Endothelial cell of umbilical vein (primary cell): ENCODE results near the gene FOXL2. TPM values are rescaled to one million over a fixed set of nuclear protein-coding genes. Genes with fewer than 3 reads are reported as not detected.
A peak's percentile ranks its signal among the peaks of the same experiment; 100 is the strongest.

Experiments
- BruUV-seq: library from RNA; stranded (reverse); fragments of 400-500 nt; replicated peaks from 2 replicates; lab custom pipeline; 2021; lab: Mats Ljungman, UMichigan
- CTCF ChIA-PET: fragments of 300-600, 350-600 bp; sonication (Branson Sonifier 250); formaldehyde crosslinking; loops from one replicate; lab custom pipeline; 2021; ENCODE audit warnings: antibody characterized with exemption, inconsistent platforms; lab: Charles Lee
- POLR2A ChIA-PET: fragments of 300-600, 350-600 bp; sonication (Branson Sonifier 250); formaldehyde crosslinking; loops from one replicate; lab custom pipeline; 2021; ENCODE audit warnings: antibody characterized with exemption, inconsistent platforms; lab: Charles Lee
- DNase-seq: peaks from one replicate; pipeline ENCODE4 v3.0.0-alpha.2; 2011; ENCODE audit warnings: low read depth, low spot score
- FAIRE-seq: peaks from 2 replicates; lab custom pipeline; 2011; peaks lifted over from hg19 to GRCh38; lab: Jason Lieb, UNC
- H2AFZ ChIP-seq: 2 replicates; pipeline ENCODE4 v1.6.0; 2012; ENCODE audit warnings: low read depth, low read length, control low read depth, inconsistent platforms
- H3K27ac ChIP-seq: 2 replicates; pipeline ENCODE4 v1.5.1; 2011; ENCODE audit warnings: low read depth, mild to moderate bottlenecking, control low read depth, low read length, moderate library complexity; ENCODE audit not compliant: insufficient read depth
- H3K27me3 ChIP-seq, 2 experiments: 2 replicates each; pipeline versions ENCODE4 v1.6.0 to v1.6.1; 2011; ENCODE audit warnings: low read length in 2 of 2, mixed read lengths in 1 of 2; ENCODE audit not compliant: control insufficient read depth in 2 of 2, insufficient read depth in 2 of 2
- H3K36me3 ChIP-seq, 2 experiments: 2 replicates in 1 of 2; 3 replicates in 1 of 2; pipeline ENCODE4 v1.5.1; 2011; ENCODE audit warnings: low read length in 2 of 2, mild to moderate bottlenecking in 1 of 2, moderate library complexity in 1 of 2; ENCODE audit not compliant: control insufficient read depth in 2 of 2, insufficient read depth in 2 of 2; ENCODE audit errors: extremely low read depth in 1 of 2
- H3K4me1 ChIP-seq: 3 replicates; pipeline ENCODE4 v1.5.1; 2011; ENCODE audit warnings: mild to moderate bottlenecking, low read length; ENCODE audit not compliant: control insufficient read depth, insufficient read depth; ENCODE audit errors: extremely low read depth
- H3K4me2 ChIP-seq: 2 replicates; pipeline ENCODE4 v1.6.1; 2011; ENCODE audit warnings: low read length, control low read depth, mixed read lengths; ENCODE audit not compliant: insufficient read depth
- H3K4me3 ChIP-seq, 3 experiments: fragments of 200-600 bp in 1 of 3; sonication (generic), shearing (Covaris generic) in 1 of 3; replicated peaks in 1 of 3; 2 replicates each; pipeline ENCODE4 v1.5.1; 2011 to 2016; ENCODE audit warnings: control low read depth in 3 of 3, low read length in 3 of 3, mild to moderate bottlenecking in 2 of 3, inconsistent platforms in 1 of 3, low read depth in 1 of 3, moderate library complexity in 1 of 3; ENCODE audit not compliant: insufficient read depth in 1 of 3
- H3K79me2 ChIP-seq: 2 replicates; pipeline ENCODE4 v1.6.0; 2012; ENCODE audit warnings: low read length, inconsistent platforms; ENCODE audit not compliant: control insufficient read depth, insufficient read depth
- H3K9ac ChIP-seq: replicated peaks from 2 replicates; pipeline ENCODE3; 2011; ENCODE audit warnings: low read length, control low read depth; ENCODE audit not compliant: insufficient read depth; ENCODE audit errors: extremely low read depth
- H3K9me1 ChIP-seq: replicated peaks from 3 replicates; pipeline ENCODE4 v1.6.0; 2011; ENCODE audit warnings: mild to moderate bottlenecking, low read length; ENCODE audit not compliant: control insufficient read depth, insufficient read depth; ENCODE audit errors: extremely low read depth
- H3K9me3 ChIP-seq: replicated peaks from 2 replicates; pipeline ENCODE4 v1.5.1; 2012; ENCODE audit warnings: low read length, inconsistent platforms; ENCODE audit not compliant: control insufficient read depth, insufficient read depth
- H4K20me1 ChIP-seq: replicated peaks from 2 replicates; pipeline ENCODE3; 2011; ENCODE audit warnings: mild to moderate bottlenecking, low read length; ENCODE audit not compliant: control insufficient read depth, insufficient read depth; ENCODE audit errors: extremely low read depth
- EZH2 ChIP-seq: IDR thresholded peaks from 2 replicates; pipeline ENCODE4 v1.6.1; 2012; ENCODE audit warnings: borderline replicate concordance, low read depth, mild to moderate bottlenecking, moderate library complexity, low read length, inconsistent platforms; ENCODE audit not compliant: severe bottlenecking
- FOS ChIP-seq: IDR thresholded peaks from 2 replicates; pipeline ENCODE4 v1.6.1; 2011; ENCODE audit warnings: mild to moderate bottlenecking, low read length, moderate library complexity, borderline replicate concordance; ENCODE audit not compliant: insufficient read depth
- MAX ChIP-seq: IDR thresholded peaks from 2 replicates; pipeline ENCODE4 v1.6.1; 2011; ENCODE audit not compliant: insufficient read depth, insufficient read length
- MYC ChIP-seq: IDR thresholded peaks from one replicate; pipeline ENCODE4 v1.6.1; 2011; ENCODE audit warnings: mild to moderate bottlenecking, low read depth, low read length
- POLR2AphosphoS5 ChIP-seq: IDR thresholded peaks from 2 replicates; pipeline ENCODE4 v1.6.1; 2012; ENCODE audit warnings: low read depth, mild to moderate bottlenecking, control low read depth, low read length, moderate library complexity; ENCODE audit not compliant: insufficient read depth
- dilution Hi-C: fragments of 300-500 bp; cut with MboI; formaldehyde crosslinking; loops from one replicate; pipeline ENCODE4 v1.15.0; 2019; ENCODE audit warnings: low sequenced_read_pairs; ENCODE audit not compliant: extremely low pct_ligation_motif_present
- intact Hi-C: fragments of 100-400 bp; cut with micrococcal nuclease; formaldehyde crosslinking; loops from one replicate; pipeline ENCODE4 v1.10.0; 2022
- polyA plus RNA-seq, 4 experiments: library from polyadenylated mRNA; depleted of rRNA in 3 of 4; stranded (reverse) in 3 of 4; unstranded in 1 of 4; fragments of >200 nt; gene quantifications; 2 replicates each; pipeline versions ENCODE4 v1.2.1 to v1.2.3, GENCODE V29; 2011 to 2012; ENCODE audit warnings: missing spikeins in 1 of 4
- total RNA-seq: library from RNA; stranded (reverse); gene quantifications from 2 replicates; pipeline ENCODE4 v1.2.3, GENCODE V29; 2021
- TF ChIP-seq, protein P1 (sequence below), 2 donors: IDR thresholded peaks; 1 replicate in 1 of 2; 2 replicates in 1 of 2; pipeline ENCODE4 v1.5.1; 2011; ENCODE audit warnings: low read length in 2 of 2, mild to moderate bottlenecking in 2 of 2, moderate library complexity in 2 of 2, control low read depth in 1 of 2, inconsistent platforms in 1 of 2, low read depth in 1 of 2; ENCODE audit not compliant: insufficient read depth in 1 of 2; ENCODE audit errors: extremely low read depth in 1 of 2

Gene FOXL2
- total and polyA plus RNA-seq, 2 donors (not counting 3 experiments of a cell fraction or from before 2014, with no cell fraction given): not detected

- Histone ChIP-seq H3K9ac (no peak overlapping the region), H4K20me1 (no peaks in the 10 kb centered on the region), H3K36me3 (no peaks in the 10 kb centered on the region), H3K4me2 (peak overlapping the region; percentile 28), H3K79me2 (no peaks in the 10 kb centered on the region), H3K4me3 (peak overlapping the region in 1 of 3 experiments; percentile 12), H3K4me1 (peaks cover 13% of the 10 kb centered on the region), H3K9me1 (no peaks in the 10 kb centered on the region), H3K9me3 (no peaks in the 10 kb centered on the region), H3K27me3 (peaks cover 60 to 71% of the 10 kb centered on the region in 2 experiments), H3K27ac (no peak overlapping the region), H2AFZ (peak overlapping the region; percentile 40)
- intact Hi-C loops (no loop called here), dilution Hi-C loops (no loop called here)
- ChIA-PET CTCF (interaction anchor here (0.8 to 6.4 kb wide), 11 partner anchors 10 to 356 kb away, joined by 3 to 40 read pairs (median 4); partner anchors contain the start of gene CEP70), POLR2A (no interaction called here)
- BruUV-seq: no TSS peak
- FAIRE-seq (no peak), DNase-seq (no peak)
- no peak for TF ChIP-seq POLR2AphosphoS5
- TF ChIP-seq EZH2: peak; percentile 95
- no peak for TF ChIP-seq FOS
These were observed 3.2 kb upstream of the FOXL2 start for GRCh38 chr3:138950006-138950644.

DNA sequence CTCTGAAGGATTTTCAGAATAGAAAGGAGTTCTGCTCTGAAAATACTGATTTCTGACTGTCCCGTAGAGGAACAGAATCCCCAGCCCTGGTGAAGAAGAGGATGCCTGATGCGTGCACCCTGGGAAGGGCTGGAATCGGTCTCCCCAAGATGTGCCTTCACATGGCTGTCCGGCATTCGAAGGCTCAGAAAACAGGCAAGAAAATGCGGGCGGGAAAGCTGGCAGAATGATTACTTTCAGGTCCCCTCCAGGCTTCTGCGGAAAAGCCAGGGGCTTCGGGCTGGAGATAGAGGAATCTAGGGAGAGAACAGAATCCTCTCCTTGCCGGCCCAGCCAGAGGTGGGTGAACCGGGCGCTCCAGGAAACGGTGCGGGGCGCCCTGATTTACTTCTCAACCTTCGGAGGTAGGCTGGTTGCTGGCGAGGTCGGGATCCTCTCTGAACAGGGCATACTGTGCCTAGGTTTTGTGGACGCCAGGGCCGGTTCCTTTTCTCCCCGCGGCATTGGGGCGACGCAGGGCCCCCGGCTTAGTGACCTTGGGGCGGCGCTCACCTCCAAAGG is 2.6 kb upstream of the FOXL2 start:
- TF ChIP-seq, protein P1, sequence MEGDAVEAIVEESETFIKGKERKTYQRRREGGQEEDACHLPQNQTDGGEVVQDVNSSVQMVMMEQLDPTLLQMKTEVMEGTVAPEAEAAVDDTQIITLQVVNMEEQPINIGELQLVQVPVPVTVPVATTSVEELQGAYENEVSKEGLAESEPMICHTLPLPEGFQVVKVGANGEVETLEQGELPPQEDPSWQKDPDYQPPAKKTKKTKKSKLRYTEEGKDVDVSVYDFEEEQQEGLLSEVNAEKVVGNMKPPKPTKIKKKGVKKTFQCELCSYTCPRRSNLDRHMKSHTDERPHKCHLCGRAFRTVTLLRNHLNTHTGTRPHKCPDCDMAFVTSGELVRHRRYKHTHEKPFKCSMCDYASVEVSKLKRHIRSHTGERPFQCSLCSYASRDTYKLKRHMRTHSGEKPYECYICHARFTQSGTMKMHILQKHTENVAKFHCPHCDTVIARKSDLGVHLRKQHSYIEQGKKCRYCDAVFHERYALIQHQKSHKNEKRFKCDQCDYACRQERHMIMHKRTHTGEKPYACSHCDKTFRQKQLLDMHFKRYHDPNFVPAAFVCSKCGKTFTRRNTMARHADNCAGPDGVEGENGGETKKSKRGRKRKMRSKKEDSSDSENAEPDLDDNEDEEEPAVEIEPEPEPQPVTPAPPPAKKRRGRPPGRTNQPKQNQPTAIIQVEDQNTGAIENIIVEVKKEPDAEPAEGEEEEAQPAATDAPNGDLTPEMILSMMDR (IDR thresholded peaks at IDR 0.05; ENCODE audit: extremely low read depth in 1 of 2, insufficient read depth in 1 of 2, low read depth in 1 of 2, low read length in 2 of 2): no peak
- TF ChIP-seq EZH2 (peak; percentile 78), POLR2AphosphoS5 (no peak), MYC (no peak), FOS (no peak), MAX (no peak)
- ChIA-PET POLR2A (no interaction called here), CTCF (interaction anchor here (1.0 to 6.4 kb wide), 8 partner anchors 9 to 162 kb away, joined by 3 to 40 read pairs (median 6); no protein-coding TSS in a partner anchor)
- H3K4me1 ChIP-seq: peaks cover 13% of the 10 kb centered on the region
- no peaks in the 10 kb centered on the region for H3K36me3 ChIP-seq
- peaks cover 59 to 77% of the 10 kb centered on the region in 2 experiments for H3K27me3 ChIP-seq
- FAIRE-seq (no peak), DNase-seq (no peak)
- no peak overlapping the region for H3K9ac ChIP-seq
- no peaks in the 10 kb centered on the region for H4K20me1 ChIP-seq
- H3K79me2 ChIP-seq: no peaks in the 10 kb centered on the region
- BruUV-seq: no TSS peak
- intact Hi-C loops: loop anchor here (10.0 kb wide), 1 partner anchor 605 kb away; the partner anchor contains the start of gene MRAS
- H3K9me1 ChIP-seq: no peaks in the 10 kb centered on the region
- no peaks in the 10 kb centered on the region for H3K9me3 ChIP-seq
- peak overlapping the region; percentile 28 for H3K4me2 ChIP-seq
- no peak overlapping the region for H3K27ac ChIP-seq
- no peak overlapping the region for H2AFZ ChIP-seq
- no peak overlapping the region for H3K4me3 ChIP-seq
- dilution Hi-C loops: no loop called here
